CD4-positive, alpha-beta T cell treated with Interleukin-15 for 1 hour (primary cell): ENCODE results near the gene GALNT17.
"Not testable (repeated sequence)": the region's sequence is repeated elsewhere in the genome, so short reads cannot be mapped to it uniquely, and the experiment has no call there.

Experiments used
- DNase-seq: peaks from one replicate; pipeline ENCODE4 v3.0.0-alpha.2; 2020

Gene GALNT17

DNA sequence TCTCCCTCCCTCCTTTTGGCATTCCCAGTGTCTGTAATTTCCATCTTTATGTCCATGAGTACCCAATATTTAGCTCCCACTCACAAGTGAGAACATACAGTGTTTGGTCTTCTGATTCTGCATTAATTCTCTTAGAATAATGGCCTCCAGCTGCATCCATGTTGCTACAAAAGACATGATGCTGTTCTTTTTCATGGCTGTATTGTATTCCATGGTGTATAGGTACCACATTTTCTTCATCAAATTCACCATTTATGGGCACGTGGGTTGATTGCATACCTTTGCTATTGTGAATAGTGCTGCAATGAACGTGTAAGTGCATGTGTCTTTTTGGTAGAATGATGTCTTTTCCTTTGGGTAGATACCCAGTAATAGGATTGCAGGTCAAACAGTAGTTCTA is 576.8 kb downstream of the GALNT17 start:
- DNase-seq: no peak

- no peak for DNase-seq
Measured at GRCh38 chr7:71710442-71710841, 578.5 kb downstream of the GALNT17 start.

DNA sequence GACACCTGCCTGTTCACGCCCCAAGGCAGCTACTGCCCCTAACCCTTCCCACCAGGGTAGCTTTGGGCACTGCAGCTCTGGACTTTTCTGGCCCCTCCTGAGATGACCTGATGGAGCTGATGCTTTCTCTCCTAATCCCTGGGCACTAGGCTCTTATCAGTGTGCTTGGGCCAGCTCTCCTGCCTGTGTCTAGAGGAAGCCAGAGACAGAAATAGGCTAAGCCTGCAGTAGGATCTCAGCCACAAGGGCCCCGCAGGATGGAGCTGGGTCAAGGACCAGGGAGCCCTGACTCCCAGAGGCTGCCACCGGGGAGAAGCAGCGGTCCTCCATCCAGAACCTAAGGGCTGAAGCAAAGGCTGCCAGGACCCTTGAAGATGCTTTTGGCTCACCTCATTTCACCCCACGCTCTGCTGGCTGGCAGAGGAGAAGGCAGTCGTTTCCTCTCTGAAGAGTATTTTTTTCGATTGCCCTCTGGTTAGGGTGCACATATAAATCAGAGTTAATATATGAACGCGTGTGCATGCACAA is 580.8 kb downstream of the GALNT17 start:
- no peak for DNase-seq

DNA sequence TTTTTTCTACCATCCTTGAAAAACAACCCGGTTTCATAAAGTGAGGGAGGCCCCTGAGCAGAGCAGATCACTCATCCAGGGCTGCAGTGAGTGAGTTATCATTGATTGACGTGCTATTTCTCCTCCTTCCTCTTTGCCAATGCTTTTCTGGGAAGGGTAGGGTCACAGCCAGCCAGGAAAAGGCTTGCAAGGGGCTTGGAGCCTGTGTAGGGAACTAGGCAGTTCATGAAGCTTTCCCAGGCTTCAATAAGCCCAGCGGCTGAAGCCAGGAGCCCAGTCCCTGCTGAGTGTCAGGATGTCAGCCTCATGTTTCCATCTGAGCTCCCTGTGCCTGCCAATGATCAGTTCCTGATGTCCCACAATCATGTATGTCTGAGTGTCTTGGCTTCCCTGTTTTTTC is 584.7 kb downstream of the GALNT17 start:
- DNase-seq: no peak

DNA sequence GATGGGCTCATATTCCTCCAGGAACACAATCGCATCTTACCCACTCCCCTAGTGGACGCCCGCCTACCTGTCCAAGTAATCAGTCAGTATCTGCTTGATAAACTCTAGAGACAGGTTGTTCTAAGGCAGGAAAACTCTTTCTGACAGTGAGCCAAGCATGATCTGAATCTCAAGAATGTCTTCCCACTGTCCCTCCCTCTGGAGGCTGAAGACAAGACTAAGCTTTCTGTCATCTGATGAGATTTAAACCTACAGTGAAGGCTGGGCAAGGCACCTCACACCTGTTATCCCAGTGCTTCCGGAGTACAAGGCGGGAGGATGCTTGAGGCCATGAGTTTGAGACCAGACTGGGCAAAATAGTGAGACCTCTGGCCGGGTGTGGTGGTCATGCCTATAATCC is 586.6 kb downstream of the GALNT17 start:
- DNase-seq: no peak

DNA sequence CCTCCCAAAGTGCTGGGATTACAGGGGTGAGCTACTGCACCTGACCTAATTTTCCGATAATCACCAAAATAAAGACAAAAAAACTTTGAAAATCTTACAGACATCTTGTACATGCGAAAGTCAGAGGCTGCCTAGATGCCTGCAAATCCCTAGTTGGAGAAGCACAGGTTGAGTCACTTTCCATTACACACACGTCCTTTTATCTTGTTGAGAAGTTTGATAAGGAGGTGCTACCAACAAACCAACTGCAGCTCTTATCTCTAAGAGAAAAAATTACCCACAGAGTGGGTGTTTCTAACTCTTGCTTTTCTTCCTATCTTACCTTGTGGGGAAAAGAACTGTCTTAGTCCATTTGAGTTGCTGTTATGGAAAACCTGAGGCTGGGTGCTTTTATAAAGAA is 589.8 kb downstream of the GALNT17 start:
- DNase-seq: no peak

GRCh38 chr7:71723859-71724258 is 591.9 kb downstream of the GALNT17 start:
- no peak for DNase-seq

- no peak for DNase-seq
Measured at GRCh38 chr7:71727347-71727746, 595.4 kb downstream of the GALNT17 start.

DNA sequence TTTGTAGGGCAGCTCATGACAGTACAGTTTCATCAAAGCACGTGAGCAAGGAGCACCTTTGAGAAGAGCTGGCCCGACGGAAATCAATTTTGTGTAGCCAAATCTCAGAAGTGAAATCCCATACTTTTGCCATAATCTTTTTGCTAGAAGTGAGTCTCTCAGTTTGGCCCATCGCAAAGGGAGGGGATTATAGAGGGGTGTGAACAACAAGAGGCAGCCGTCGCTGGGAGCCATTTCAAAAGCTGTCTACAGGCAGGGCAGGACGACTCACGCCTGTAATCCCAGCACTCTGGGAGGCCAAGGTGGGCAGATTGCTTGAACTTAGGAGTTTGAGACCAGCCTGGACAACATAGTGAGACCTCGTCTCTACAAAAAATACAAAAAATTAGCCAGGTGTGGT is 599.8 kb downstream of the GALNT17 start:
- DNase-seq: no peak

DNA sequence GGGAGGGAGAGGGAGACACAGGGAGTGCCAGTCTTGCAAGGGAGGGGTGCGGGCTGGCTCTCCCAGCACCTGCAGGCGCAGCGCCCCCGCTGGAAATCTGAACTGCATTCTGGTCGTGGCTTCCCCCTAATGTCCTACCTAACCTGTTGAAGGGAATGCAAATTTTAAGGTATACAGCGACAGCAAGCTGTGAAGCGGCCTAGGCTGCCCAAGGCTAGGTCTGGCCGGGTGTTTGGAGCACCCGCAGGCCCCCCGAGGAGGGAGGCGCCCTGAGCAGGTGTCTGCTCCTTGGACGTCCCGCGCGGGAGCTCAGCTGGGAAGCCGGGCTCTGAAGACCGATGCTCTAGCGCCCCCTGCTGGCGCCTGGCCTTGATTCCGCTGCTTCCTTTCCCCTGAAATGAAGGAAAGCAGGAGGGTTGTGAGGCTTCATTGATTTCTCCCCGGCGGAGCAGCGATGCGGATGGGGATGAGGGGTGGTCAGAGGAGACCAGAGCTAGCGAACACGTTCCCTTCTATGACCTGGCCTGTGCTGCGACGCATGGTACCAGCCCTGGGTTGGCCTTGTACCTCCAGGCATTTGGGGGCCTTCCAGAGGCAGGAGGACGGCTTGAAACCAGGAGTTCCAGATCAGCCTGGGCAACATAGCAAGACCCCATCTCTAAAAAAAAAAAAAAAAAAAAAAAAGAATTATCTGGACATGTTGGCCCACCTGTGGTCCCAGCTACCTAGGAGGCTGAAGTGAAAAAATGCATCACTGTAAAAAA is 601.3 kb downstream of the GALNT17 start:
- DNase-seq: peak; percentile 40

- DNase-seq: no peak
Measured at GRCh38 chr7:71735961-71736556, 604.1 kb downstream of the GALNT17 start.

- not testable (repeated sequence) for DNase-seq
Measured at GRCh38 chr7:71737931-71738540, 606.1 kb downstream of the GALNT17 start.

DNA sequence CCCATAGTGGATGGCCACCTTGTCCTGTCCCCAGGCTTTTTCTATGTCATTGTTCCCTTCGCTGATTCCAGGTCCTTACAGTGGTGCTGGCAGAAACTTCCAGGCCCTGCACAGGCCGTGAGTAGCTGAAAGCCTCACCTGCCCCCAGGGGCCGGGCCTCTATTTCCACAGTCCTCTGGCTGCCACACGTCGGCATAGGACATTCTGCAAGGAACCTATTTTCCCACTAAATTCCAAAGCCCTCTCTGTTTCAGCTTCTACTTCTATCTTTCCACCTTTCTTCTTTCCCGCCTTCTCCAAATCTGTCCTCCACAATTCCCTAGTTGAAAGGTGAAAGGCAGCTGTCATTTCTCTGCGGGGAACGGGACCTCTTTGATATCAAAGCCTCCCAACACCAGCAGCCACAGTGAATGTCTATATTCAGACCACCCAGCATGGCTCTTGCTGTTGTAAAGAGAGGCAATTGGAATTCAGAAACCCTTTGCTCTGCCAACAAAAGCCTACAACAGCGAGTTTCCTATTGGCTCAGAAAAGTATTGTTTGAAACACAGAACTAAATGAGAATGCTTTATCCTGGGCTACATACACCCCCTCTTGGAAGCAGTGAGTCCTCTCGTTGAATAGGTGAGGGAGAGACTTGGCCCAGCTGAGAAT is 607.7 kb downstream of the GALNT17 start:
- DNase-seq: no peak

DNA sequence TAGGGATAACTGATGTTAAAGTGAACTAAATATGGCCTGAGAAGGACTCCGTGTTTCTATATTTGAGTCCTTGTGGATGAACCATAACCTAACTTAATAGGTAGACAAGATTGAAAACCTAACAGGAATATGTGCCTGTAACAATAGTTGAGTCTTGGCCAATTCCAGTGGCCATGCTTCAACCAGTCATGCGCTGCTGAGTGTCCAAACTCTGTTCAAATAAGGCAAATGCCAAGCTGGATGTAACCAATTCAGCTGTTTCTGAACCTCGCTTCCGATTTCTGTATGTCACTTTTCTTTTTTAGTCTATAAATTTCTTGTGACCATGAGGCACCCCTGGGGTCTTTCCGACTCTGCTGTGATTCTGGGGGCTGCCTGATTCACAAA is 608.2 kb downstream of the GALNT17 start:
- DNase-seq: no peak

GRCh38 chr7:71746006-71746405 is 614.1 kb downstream of the GALNT17 start:
- no peak for DNase-seq

GRCh38 chr7:71750290-71750689 is 618.3 kb downstream of the GALNT17 start:
- DNase-seq: no peak

- DNase-seq: no peak
Measured at GRCh38 chr7:71752171-71752935, 620.4 kb downstream of the GALNT17 start.

DNA sequence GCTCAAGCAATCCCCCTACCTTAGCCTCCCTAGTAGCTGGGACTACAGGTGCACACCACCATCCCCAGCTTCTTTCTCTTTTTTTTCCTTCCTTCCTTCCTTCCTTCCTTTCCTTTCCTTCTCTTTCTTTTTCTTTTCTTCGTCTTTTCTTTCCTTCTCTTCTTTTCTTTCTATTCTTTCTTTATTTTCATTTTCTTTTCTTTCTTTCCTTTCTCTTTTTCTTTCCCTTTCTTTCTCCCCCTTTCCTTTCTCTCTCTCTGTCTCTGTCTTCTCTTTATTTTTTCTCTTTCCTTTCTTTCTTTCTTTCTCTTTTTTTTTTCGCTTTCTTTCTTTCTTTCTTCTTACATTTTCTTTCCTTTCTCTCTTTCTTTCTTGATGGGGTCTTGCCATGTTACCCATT is 621.3 kb downstream of the GALNT17 start:
- no peak for DNase-seq

DNA sequence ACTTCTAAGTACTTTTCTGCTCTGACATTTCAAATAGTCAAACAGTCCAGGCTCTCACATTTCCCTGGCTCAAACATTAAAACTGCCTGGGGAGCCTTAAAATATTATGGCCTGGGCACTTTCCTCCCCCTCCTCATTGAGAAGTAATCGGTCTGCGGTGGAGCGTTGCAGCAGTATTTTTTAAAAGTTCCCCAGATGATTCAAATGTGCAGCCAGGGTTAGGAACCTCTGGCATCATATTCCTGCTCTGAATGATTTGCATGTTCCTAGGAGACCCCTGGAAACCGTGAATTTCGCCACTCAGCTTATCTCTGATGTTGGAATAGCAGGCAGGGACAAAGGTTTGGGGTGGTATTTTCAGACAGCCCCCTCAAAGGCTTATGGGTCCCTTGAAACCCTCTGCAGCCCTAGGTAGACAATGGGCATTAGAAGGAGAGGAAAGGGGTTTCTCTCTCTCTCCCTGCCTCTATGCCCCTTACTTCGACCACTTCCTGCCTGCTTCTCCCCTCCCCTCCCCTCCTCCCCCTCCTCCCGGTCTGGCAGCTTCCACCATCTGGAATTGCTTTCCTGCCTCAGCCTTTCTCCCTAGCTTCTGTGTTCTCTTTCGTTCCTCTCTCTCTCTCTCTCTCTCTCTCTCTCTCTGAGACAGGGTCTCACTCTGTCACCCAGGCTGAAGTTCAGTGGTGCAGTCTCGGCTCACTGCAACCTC is 622.2 kb downstream of the GALNT17 start:
- DNase-seq: no peak

GRCh38 chr7:71754828-71755227 is 622.9 kb downstream of the GALNT17 start:
- no peak for DNase-seq

DNA sequence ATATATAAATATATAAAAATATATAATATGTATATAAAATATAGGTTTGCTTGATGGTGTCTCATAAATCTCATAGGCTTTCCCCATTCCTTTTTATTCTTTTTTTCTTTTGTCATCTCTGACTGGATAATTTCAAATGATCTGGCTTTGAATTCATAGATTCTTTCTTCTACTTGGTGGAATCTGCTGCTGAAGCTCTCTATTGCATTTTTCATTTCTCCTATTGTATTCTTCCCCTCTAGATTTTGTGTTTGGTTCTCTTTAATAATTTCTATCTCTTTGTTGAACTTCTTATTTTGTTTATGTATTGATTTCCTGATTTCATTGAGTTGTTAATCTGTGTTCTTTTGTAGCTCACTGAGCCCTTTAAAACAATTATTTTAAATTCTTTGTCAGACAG is 629.4 kb downstream of the GALNT17 start:
- no peak for DNase-seq
